ENCODE results near the gene ACCS.

DNA sequence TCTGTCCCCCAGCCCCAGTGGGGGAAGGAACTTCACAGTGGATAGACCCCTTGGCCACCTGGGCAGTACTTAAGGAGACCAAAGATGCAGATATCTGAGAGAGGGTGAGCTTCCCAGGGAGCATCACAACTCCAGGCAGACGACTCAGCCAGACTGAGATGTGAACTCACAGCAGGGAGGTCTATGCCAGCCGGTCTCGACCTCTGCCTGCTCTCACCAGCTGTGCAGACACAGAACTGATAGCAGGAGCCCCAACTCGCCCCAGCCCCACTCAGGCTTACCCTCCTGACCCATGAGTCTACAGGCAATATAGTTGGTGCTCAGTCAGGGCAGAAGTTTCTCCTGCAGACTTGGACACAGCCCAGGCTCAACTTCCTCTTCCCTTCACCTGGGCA, 47.9 kb upstream of the ACCS start:
- TF ChIP-seq, protein P1, sequence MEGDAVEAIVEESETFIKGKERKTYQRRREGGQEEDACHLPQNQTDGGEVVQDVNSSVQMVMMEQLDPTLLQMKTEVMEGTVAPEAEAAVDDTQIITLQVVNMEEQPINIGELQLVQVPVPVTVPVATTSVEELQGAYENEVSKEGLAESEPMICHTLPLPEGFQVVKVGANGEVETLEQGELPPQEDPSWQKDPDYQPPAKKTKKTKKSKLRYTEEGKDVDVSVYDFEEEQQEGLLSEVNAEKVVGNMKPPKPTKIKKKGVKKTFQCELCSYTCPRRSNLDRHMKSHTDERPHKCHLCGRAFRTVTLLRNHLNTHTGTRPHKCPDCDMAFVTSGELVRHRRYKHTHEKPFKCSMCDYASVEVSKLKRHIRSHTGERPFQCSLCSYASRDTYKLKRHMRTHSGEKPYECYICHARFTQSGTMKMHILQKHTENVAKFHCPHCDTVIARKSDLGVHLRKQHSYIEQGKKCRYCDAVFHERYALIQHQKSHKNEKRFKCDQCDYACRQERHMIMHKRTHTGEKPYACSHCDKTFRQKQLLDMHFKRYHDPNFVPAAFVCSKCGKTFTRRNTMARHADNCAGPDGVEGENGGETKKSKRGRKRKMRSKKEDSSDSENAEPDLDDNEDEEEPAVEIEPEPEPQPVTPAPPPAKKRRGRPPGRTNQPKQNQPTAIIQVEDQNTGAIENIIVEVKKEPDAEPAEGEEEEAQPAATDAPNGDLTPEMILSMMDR (IDR thresholded peaks at IDR 0.05) = no peak
- no peak for TF ChIP-seq POLR2A (IDR thresholded peaks at IDR 0.05)
